Stimulated activated CD4-positive, alpha-beta T cell treated with anti-CD3 and anti-CD28 coated beads, Interleukin-2, amount 100 ng/mL, for 4 hours (primary cell): Measurements from ENCODE around the gene PNPLA7.
"Not testable (repeated sequence)": the region's sequence is repeated elsewhere in the genome, so short reads cannot be mapped to it uniquely, and the experiment has no call there.

Experiments
- DNase-seq: peaks from one replicate; pipeline ENCODE4 v3.0.0-alpha.2; 2020; ENCODE audit warnings: low read depth

The PNPLA7 gene

GRCh38 chr9:137540536-137540935, 9.7 kb downstream of the PNPLA7 start:
- DNase-seq, result no peak

DNA sequence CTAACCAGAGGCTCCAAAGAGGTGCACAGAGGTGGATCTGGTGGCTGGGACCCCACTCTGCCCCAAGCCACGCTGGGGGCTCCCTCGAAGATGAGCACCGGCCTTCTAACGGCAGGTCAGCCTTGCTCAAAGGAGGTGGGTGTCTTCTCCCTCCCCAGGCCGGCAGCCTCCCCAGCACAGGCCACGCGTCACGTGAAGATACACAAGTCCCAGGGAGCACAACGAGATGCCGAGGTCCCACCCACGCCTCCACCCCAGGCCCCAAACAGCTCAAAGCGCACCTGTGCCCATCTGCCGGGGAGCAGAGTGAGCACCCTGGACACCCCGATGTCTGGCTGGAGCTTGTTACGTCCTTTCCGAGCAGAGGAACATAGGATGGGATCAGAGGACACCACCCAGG, 12.1 kb downstream of the PNPLA7 start:
- no peak for DNase-seq

DNA sequence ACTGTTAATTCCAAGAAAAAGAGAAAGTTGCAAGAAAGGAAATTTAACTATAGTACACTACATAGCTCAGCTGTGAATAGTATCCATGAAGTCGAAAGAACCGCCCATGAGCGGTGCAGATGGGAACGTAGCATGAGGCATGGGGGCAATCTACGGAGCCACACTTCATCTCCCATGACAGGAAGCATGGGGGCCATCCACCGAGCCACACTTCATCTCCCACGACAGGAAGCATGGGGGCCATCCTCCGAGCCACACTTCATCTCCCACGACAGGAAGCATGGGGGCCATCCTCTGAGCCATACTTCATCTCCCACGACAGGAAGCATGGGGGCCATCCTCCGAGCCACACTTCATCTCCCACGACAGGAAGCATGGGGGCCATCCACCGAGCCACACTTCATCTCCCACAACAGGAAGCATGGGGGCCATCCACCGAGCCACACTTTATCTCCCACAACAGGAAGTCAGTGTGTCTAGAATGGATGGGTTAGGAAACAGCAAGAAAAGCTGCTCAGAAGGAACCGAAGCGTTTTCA, 13.5 kb downstream of the PNPLA7 start:
- not testable (repeated sequence) for DNase-seq

DNA sequence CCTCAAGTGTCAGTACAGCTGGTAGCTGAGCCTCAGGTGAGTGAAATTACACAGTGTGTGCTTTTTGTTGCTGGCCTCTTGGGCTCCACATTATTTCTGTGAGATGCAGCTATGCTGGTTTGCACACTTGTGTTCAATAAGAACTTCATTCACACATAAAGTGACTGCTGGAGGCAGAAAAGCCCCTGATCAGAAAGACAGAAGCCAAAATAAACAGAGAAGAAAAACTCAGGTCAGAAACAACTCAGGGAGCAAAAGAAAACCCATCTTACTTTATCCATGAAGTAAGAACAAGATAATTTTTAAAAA, 15.1 kb downstream of the PNPLA7 start:
- DNase-seq, result no peak

DNA sequence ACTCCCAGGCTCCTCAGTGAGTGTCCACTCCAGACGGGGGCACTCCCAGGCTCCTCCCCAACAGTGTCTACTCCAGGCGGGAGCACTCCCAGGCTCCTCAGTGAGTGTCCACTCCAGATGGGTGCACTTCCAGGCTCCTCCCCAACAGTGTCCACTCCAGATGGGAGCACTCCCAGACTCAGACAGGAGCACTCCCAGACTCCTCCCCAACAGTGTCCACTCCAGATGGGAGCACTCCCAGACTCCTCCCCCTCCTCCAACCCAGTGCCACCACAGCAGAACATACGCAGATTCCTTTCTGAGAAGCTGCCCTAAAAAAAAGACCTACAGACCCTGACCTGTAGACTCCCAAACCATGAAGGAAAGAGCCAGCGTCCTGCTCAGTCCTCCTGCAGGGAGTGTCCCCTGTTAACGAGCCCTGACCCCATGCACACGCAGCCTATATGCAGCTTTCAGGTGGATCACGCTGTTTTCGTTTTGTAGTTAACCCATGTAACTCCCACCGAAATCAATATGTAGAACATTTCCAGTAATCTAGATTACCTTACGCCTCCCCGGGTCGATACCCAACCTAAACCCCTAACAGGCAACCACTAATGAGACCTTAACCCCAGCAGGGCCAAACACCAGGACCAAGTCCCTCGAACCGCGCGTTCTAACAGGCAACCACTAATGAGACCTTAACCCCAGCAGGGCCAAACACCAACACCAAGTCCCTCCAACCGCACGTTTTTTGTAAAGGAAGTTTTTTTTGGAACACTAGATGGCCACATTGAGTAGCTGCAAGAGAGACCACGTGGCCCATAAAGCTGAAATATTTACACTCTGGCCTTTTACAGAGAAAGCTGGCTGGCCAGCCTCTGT, 15.7 kb downstream of the PNPLA7 start:
- DNase-seq, result no peak

DNA sequence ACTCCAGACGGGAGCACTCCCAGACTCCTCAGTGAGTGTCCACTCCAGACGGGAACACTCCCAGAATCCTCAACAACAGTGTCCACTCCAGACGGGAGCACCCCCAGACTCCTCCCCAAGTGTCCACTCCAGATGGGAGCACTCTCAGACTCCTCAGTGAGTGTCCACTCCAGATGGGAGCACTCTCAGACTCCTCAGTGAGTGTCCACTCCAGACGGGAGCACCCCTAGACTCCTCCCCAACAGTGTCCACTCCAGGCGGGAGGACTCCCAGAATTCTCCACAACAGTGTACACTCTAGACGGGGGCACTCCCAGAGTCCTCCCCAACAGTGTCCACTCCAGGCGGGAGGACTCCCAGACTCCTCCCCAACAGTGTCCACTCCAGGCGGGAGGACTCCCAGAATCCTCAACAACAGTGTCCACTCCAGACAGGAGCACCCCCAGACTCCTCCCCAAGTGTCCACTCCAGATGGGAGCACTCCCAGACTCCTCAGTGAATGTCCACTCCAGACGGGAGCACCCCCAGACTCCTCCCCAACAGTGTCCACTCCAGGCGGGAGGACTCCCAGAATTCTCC, 17.2 kb downstream of the PNPLA7 start:
- not testable (repeated sequence) for DNase-seq

DNA sequence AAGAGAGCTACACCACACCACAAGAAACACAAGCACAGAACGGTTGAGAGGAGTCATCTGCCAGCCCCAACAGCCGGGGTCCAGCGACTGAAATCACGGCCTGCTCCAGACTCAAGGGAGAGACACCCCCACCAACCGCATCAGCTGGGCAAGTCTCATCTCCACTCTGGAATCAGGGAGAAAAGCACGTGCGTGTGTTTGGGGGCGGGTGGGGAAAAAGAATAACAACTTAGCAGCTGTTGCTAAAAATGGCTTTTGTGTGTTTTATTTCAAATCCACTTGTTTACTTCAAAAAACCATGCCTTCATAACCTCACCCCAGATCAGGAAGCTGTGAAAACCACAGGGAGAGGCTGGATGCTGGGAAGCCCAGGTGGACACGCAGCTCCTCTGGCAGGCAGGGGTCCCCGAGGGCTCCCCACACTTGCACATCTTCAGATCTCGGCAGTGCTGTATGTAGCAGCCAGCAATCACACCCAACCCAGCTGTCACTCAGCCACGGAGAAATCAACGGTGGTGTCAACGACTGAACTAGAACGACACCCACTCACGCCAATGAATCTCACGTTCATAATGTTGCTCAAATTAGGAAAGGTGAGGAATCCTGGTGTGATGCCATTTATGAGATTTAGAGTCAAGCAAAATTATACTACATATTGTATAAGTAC, 19.0 kb downstream of the PNPLA7 start:
- DNase-seq, result no peak

DNA sequence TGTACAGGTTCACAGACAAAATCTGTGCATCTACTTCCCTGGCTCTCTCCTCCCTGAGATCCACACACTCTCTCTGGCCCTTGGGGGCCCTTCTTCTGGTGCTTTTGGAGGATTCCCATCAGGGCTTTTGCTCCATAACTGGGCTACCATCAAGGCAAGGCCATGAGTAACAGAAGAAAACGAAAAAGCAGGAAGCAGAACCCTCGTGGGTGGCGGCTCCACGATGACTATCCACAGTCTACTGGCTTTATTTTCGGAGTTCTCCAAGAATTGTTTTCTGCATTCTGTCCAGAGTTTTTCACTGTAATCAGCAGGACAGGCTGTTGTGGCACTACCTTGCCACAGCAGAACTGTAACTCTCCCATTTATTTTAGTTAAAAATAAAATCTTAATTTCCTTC, 19.9 kb downstream of the PNPLA7 start:
- no peak for DNase-seq

- no peak for DNase-seq
Observed at GRCh38 chr9:137524981-137525317, 25.3 kb downstream of the PNPLA7 start.

GRCh38 chr9:137524161-137524980, 25.8 kb downstream of the PNPLA7 start:
- DNase-seq, result no peak

GRCh38 chr9:137522746-137523455, 27.3 kb downstream of the PNPLA7 start:
- no peak for DNase-seq

- no peak for DNase-seq
Observed at GRCh38 chr9:137521405-137521985, 28.7 kb downstream of the PNPLA7 start.

DNA sequence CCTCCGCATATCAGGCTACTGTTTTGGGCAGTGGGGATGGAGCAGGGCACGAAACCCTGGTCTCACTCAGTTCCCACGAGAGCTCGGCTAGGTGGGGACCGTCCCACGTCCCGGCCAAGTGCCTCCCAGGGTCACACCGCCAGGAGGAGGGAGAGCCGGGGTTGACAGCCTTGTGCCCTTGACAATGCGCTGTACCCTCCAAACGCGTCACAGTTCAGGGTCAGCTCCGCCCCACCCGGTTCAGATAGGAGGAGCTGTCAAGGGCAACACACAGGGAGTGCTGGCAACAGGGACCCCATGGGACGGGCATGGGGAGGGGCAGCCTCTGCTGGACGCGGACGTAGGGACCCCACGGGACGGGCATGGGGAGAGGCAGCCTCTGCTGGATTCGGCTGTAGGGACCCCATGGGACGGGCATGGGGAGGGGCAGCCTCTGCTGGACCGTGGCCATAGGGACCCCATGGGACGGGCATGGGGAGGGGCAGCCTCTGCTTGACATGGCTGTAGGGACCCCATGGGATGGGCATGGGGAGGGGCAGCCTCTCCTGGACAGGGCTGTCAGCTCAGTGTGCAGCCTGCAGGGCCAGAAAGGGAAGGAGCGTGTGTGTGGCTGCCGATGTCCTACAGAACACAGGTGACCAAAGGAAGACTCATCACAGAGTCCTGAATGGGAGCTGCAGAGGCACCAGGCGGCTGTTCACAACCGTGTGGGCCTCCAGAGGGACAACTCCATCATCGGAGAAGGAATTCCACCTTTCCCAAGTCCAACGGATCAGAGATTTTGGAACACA, 29.4 kb downstream of the PNPLA7 start:
- DNase-seq, result no peak

GRCh38 chr9:137519553-137519952, 30.6 kb downstream of the PNPLA7 start:
- no peak for DNase-seq

DNA sequence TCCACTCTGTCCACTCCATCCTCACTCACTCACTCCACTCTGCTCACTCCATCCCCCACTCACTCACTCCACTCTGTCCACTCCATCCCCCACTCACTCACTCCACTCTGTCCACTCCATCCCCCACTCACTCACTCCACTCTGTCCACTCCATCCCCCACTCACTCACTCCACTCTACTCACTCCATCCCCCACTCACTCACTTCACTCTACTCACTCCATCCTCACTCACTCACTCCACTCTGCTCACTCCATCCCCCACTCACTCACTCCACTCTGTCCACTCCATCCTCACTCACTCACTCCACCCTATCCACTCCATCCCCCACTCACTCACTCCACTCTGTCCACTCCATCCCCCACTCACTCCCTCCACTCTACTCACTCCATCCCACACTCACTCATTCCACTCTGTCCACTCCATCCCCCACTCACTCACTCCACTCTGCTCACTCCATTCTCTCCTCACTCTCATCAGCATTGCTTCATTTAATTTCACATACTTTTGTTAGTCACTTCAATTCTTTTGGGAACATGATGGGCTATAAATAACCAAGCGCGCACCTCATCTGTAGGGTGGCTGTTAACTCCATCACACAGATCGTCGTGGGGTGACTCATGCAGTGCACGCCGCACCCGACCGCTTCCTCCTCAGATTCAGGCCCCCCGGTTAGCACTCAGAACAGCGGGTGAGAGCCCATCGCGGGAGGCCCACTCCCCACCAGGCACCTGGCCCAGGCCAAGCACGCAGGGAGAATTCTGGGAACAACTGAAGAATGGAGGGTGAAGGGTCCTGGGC, 31.3 kb downstream of the PNPLA7 start:
- not testable (repeated sequence) for DNase-seq

- DNase-seq, result no peak
Observed at GRCh38 chr9:137516144-137516917, 33.9 kb downstream of the PNPLA7 start.

GRCh38 chr9:137515338-137515724, 34.9 kb downstream of the PNPLA7 start:
- no peak for DNase-seq

- no peak for DNase-seq
Observed at GRCh38 chr9:137514691-137515337, 35.4 kb downstream of the PNPLA7 start.
